Measurements from ENCODE around the gene DDX46.

DNA sequence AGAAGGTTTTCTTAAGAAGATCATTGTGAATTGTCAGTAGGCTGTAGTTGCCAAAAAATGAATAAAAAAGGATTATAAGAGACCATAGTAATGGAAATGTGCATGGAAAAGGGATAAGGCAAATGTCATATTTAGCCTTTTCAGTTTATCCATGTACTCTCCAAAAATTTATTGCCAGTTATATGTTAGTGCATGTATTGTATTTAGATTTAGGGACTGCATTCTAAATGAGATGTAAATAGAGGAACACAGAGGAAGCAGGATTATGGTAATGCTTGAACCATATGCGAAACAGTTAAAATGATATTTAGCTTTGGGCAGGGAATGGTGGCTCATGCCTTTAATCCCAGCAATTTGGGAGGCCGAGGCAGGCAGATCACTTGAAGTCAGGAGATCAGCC, 33.0 kb downstream of the DDX46 start:
- TF ChIP-seq EP300 (IDR thresholded peaks at IDR 0.05; ENCODE audit: borderline replicate concordance) (no peak), CEBPB (IDR thresholded peaks at IDR 0.05) (no peak), TAF1 (IDR thresholded peaks at IDR 0.05; ENCODE audit: low read depth) (no peak), FOXM1 (IDR thresholded peaks at IDR 0.05; ENCODE audit: borderline replicate concordance, low read depth) (no peak), RAD21 (IDR thresholded peaks at IDR 0.05; ENCODE audit: low read depth) (no peak), CREB1 (IDR thresholded peaks at IDR 0.05; ENCODE audit: low read depth) (no peak), TEAD4 (IDR thresholded peaks at IDR 0.05) (no peak), EGR1 (IDR thresholded peaks at IDR 0.05) (no peak), YY1 (IDR thresholded peaks at IDR 0.05; ENCODE audit: low read depth) (no peak), NFIC (IDR thresholded peaks at IDR 0.05) (no peak)
- TF ChIP-seq, protein P1, sequence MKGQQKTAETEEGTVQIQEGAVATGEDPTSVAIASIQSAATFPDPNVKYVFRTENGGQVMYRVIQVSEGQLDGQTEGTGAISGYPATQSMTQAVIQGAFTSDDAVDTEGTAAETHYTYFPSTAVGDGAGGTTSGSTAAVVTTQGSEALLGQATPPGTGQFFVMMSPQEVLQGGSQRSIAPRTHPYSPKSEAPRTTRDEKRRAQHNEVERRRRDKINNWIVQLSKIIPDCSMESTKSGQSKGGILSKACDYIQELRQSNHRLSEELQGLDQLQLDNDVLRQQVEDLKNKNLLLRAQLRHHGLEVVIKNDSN (IDR thresholded peaks at IDR 0.05) = no peak
- TF ChIP-seq, protein P2, sequence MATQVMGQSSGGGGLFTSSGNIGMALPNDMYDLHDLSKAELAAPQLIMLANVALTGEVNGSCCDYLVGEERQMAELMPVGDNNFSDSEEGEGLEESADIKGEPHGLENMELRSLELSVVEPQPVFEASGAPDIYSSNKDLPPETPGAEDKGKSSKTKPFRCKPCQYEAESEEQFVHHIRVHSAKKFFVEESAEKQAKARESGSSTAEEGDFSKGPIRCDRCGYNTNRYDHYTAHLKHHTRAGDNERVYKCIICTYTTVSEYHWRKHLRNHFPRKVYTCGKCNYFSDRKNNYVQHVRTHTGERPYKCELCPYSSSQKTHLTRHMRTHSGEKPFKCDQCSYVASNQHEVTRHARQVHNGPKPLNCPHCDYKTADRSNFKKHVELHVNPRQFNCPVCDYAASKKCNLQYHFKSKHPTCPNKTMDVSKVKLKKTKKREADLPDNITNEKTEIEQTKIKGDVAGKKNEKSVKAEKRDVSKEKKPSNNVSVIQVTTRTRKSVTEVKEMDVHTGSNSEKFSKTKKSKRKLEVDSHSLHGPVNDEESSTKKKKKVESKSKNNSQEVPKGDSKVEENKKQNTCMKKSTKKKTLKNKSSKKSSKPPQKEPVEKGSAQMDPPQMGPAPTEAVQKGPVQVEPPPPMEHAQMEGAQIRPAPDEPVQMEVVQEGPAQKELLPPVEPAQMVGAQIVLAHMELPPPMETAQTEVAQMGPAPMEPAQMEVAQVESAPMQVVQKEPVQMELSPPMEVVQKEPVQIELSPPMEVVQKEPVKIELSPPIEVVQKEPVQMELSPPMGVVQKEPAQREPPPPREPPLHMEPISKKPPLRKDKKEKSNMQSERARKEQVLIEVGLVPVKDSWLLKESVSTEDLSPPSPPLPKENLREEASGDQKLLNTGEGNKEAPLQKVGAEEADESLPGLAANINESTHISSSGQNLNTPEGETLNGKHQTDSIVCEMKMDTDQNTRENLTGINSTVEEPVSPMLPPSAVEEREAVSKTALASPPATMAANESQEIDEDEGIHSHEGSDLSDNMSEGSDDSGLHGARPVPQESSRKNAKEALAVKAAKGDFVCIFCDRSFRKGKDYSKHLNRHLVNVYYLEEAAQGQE (IDR thresholded peaks at IDR 0.05; ENCODE audit: low read depth) = no peak
- TF ChIP-seq, protein P3, sequence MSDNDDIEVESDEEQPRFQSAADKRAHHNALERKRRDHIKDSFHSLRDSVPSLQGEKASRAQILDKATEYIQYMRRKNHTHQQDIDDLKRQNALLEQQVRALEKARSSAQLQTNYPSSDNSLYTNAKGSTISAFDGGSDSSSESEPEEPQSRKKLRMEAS (IDR thresholded peaks at IDR 0.05) = no peak
